ENCODE results near the gene PLCH2. TPM values are rescaled to one million over a fixed set of nuclear protein-coding genes. Genes with fewer than 3 reads are reported as not detected.

Gene PLCH2
- total RNA-seq, 1 donor from 2014 or later, result 2.9 TPM

DNA sequence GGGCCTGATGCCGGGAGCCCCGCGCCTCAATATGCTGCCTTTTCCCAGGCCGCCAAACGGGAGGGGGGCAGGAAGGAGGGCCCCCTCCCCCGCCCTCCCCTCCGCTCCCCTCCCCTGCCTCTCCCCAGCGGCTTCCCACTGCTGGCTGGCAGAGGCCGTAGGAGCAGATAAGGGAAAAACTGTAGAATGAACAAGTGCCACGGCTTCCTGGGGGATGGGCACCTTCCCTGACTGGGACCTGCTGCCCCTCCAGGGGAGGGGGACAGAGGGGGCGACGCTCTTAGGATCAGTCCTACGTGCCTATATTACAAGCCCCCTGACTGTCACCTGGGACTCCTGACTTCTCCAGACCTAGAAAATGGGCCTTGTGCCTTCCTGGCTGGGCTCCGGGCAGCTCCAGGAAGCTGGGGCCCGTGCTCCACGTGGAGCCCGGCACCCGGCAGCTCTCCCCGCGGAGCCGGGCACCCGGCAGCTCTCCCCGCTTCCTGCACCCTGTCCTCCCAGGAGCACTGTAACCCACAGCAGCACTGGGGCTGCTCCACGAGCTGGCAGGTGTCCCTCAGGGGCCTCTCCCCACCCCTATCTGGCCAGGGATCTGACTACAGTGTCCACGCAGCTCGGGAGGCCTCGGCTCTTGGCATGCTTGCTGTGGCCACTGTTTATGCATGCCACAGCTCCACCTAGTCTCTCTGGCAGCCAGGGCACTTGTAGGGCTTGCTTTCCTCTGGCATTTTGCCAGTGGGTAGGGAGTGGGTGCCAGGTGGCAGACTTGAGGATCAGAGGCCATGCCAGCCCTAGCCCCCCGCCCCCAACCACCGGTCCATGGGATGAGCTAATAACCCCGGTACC, 54.6 kb downstream of the PLCH2 start:
- DNase-seq (ENCODE audit: low spot score), result no peak
- Mint-ChIP-seq H3K4me3 (no peak overlapping the region), H3K36me3 (ENCODE audit: low read depth) (no peaks in the 10 kb centered on the region), H3K4me1 (ENCODE audit: low read depth) (peaks cover 7% of the 10 kb centered on the region), H3K9me3 (no peaks in the 10 kb centered on the region), H3K27ac (no peak overlapping the region), H3K27me3 (ENCODE audit: insufficient read depth) (peaks cover 28% of the 10 kb centered on the region)
- intact Hi-C loops (cut with micrococcal nuclease), result no loop called here

DNA sequence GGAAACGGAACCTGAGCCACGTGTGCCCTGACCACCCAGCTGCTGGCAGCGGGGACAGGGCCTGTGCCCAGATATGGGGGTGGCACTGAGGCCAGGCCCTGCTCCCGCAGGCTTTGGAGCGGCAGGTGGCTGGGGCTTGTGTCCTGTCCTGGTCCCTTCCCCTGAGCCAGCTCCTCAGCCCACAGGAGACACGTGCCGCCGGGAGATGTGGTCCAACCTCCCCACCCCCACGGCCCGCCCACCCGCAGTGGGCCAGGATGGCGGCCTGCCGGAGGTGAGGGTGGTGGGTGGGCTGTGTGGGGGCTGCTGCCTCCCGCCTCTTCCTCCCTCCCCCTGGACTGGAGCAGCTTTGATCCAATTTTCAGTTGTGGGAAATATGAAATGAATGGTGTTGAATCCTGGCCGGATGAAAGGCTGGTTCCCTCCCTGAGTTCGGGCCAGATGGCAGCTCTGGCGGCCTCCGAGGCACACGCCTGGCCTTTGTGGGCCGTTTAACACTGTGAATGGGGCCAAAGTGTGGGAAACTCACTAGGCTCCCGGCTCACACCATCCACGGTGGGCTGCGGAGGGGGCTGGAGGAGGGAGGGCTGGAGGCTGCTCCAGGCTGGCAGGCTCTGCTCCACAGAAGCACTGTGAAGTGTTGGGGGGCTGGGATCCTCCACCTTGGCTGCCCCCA, 56.5 kb downstream of the PLCH2 start:
- no peaks in the 10 kb centered on the region for H3K36me3 Mint-ChIP-seq (ENCODE audit: low read depth)
- H3K4me1 Mint-ChIP-seq (ENCODE audit: low read depth), result no peaks in the 10 kb centered on the region
- no peak for DNase-seq (ENCODE audit: low spot score)
- intact Hi-C loops (cut with micrococcal nuclease), result no loop called here
- no peak overlapping the region for H3K27ac Mint-ChIP-seq
- no peaks in the 10 kb centered on the region for H3K9me3 Mint-ChIP-seq
- peaks cover 24% of the 10 kb centered on the region for H3K27me3 Mint-ChIP-seq (ENCODE audit: insufficient read depth)
- no peak overlapping the region for H3K4me3 Mint-ChIP-seq

DNA sequence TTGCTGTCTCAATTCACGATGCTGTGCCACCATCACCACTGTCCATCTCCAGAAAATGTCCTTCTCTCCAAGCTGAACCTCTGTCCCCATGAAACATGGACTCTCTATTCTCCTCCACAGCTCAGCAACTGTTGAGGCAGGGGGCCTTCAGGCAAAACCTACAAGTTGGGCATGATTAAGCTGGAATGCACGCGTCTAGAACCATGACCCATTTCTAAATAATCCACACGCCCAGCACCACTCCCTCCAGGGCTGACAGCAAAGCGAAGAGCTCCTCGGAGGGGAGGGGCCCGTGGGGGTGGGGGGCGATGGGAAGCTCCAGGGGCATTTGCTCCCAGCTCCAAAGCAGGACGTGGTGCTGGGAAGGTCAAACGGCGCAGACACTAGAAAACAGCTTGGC, 57.3 kb downstream of the PLCH2 start:
- Mint-ChIP-seq H3K36me3 (ENCODE audit: low read depth) (no peaks in the 10 kb centered on the region), H3K4me3 (no peak overlapping the region), H3K4me1 (ENCODE audit: low read depth) (no peaks in the 10 kb centered on the region), H3K27me3 (ENCODE audit: insufficient read depth) (peaks cover 25% of the 10 kb centered on the region), H3K9me3 (no peaks in the 10 kb centered on the region), H3K27ac (no peak overlapping the region)
- intact Hi-C loops (cut with micrococcal nuclease), result no loop called here
- DNase-seq (ENCODE audit: low spot score), result no peak

DNA sequence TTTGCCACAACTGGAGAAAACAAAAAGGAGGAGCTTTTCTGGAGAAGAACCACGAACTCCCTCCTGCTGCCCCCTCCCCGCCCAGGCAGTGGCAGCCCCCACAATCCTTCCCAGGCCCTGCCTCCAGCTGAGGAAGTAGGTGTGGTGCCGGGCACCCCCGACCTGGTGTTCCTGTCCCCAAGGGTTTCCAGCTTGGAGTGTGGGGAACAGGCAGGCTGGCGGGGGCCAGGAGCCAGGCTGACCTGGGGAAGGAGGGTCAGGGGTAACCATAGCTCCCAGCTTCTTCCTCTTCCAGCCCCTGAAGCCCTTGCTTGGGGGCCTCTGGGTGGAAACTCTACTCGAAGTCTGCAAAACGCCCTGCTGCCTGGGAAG, 58.2 kb downstream of the PLCH2 start:
- H3K4me1 Mint-ChIP-seq (ENCODE audit: low read depth), result no peaks in the 10 kb centered on the region
- H3K4me3 Mint-ChIP-seq, result no peak overlapping the region
- intact Hi-C loops (cut with micrococcal nuclease), result no loop called here
- H3K9me3 Mint-ChIP-seq, result no peaks in the 10 kb centered on the region
- H3K27ac Mint-ChIP-seq, result no peak overlapping the region
- DNase-seq (ENCODE audit: low spot score), result no peak
- H3K36me3 Mint-ChIP-seq (ENCODE audit: low read depth), result no peaks in the 10 kb centered on the region
- H3K27me3 Mint-ChIP-seq (ENCODE audit: insufficient read depth), result peaks cover 22% of the 10 kb centered on the region

DNA sequence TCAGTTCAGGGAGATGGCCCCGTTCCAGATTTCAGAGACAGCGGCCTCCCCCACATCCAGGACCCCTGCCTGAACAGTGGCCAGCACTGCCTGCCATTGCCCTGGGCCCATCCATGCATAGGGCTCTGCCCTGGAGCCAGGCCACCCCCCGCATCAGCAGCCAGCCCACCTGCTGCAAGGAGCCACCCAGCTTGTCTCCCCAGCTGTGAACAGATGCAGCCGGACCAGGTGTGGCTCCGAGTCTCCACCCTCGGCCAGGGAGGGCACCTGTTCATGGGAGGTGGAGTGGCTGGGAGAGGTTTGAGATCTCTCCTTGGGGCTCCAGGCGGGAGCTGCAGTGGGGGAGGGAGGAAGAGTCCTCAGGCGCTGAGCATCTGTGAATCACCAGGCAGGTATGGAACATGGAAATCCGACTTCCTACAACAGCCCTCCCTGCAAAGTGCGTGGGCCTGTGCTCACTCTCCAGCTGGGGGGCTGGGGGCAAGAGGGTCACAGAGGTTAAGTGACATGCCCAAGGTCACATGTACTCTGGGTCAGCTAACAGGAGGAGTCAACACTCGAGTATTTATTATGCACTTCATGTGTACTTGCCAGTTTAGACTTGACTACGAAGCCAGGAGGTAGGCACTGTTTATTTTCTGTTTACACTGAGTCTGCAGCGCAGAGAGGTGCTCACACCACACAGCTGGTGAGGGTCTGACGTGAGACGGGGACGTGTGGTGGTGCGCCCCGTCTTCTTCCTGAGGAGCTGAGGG, 58.8 kb downstream of the PLCH2 start:
- H3K36me3 Mint-ChIP-seq (ENCODE audit: low read depth), result no peaks in the 10 kb centered on the region
- intact Hi-C loops (cut with micrococcal nuclease), result no loop called here
- DNase-seq (ENCODE audit: low spot score), result no peak
- no peak overlapping the region for H3K27ac Mint-ChIP-seq
- H3K27me3 Mint-ChIP-seq (ENCODE audit: insufficient read depth), result peaks cover 22% of the 10 kb centered on the region
- no peaks in the 10 kb centered on the region for H3K9me3 Mint-ChIP-seq
- no peak overlapping the region for H3K4me3 Mint-ChIP-seq
- H3K4me1 Mint-ChIP-seq (ENCODE audit: low read depth), result no peaks in the 10 kb centered on the region

DNA sequence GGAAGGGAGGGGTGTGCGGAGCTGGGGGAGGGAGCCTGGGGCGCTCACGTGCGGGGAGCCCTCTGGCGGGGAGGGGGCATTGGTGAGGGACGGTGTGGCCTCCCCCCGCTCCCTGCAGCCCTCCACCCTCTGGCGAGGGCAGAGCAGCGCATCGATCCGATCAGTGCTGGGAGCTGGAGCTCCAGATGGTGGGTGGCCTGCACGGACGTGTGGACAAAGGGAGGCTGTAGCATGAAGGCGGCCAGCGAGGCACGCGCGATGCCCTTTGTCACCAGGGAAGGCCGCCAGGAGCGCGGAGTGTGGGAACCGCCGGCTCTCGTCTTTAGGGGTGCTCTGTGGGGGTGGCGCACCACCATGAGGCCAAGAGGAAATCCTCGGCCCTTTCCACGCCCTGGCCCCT, 59.4 kb downstream of the PLCH2 start:
- H3K36me3 Mint-ChIP-seq (ENCODE audit: low read depth), result no peaks in the 10 kb centered on the region
- DNase-seq (ENCODE audit: low spot score), result no peak
- H3K9me3 Mint-ChIP-seq, result no peaks in the 10 kb centered on the region
- H3K27me3 Mint-ChIP-seq (ENCODE audit: insufficient read depth), result peaks cover 22% of the 10 kb centered on the region
- no peak overlapping the region for H3K27ac Mint-ChIP-seq
- no peaks in the 10 kb centered on the region for H3K4me1 Mint-ChIP-seq (ENCODE audit: low read depth)
- intact Hi-C loops (cut with micrococcal nuclease), result no loop called here
- H3K4me3 Mint-ChIP-seq, result no peak overlapping the region

DNA sequence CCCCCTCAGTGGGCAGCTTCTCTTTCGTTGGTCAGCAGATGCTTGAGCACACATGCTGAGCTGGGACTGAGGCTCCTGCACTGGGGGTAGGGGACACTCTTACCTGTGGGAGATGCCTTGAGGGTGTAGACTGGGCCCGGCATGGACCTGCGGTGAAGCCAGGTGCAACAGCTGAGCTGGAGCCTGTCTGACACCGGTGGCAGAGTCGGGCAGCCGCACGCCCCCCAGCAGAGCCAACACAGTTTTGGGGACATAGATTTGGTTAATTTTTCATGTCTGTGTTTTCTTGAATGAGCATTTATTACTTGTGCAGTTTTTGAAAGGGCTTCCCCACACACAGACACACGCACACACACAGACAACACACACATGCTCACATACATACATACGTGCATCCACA, 59.9 kb downstream of the PLCH2 start:
- Mint-ChIP-seq H3K9me3 (no peaks in the 10 kb centered on the region), H3K4me1 (ENCODE audit: low read depth) (no peaks in the 10 kb centered on the region), H3K4me3 (no peak overlapping the region)

DNA sequence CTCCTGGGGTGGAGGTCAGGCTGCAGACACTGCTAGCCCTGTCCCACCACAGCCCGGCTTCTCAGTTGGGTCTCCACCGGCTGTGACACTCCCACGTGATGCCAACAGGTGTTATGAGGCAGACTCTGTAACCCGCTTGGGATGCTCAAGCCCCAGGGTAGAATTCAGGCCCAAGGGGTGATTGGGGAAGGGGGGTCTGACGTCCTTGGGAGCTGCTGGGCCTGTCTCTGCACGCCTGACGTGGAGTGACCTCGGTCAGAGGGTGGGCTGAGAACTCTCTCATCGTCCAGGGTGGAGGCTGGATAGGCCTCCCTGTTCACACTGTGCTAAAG, 61.7 kb downstream of the PLCH2 start:
- H3K9me3 Mint-ChIP-seq, result no peaks in the 10 kb centered on the region
- H3K4me3 Mint-ChIP-seq, result no peak overlapping the region
- H3K4me1 Mint-ChIP-seq (ENCODE audit: low read depth), result no peaks in the 10 kb centered on the region

More for the DNA sequence above, 59.9 kb downstream of the PLCH2 start:
- Mint-ChIP-seq H3K27me3 (ENCODE audit: insufficient read depth) (peaks cover 20% of the 10 kb centered on the region), H3K36me3 (ENCODE audit: low read depth) (no peaks in the 10 kb centered on the region), H3K27ac (no peak overlapping the region)
- no peak for DNase-seq (ENCODE audit: low spot score)
- intact Hi-C loops (cut with micrococcal nuclease), result no loop called here

DNA sequence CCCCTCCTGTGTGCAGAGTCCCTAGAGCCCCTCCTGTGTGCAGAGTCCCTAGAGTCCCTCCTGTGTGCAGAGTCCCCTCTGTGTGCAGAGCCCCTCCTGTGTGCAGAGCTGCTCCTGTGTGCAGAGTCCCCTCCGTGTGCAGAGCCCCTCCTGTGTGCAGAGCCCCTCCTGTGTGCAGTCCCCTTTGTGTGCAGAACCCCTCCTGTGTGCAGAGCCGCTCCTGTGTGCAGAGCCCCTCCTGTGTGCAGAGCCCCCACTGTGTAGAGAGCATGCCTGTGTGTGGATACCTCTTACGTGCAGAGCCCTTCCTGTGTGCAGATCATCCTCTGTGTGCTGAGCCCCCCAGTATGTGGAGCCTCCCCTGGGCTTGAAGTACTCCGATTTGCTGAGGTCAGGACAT, 62.3 kb downstream of the PLCH2 start:
- no peak for DNase-seq (ENCODE audit: low spot score)
- Mint-ChIP-seq H3K27me3 (ENCODE audit: insufficient read depth) (peaks cover 20% of the 10 kb centered on the region), H3K9me3 (no peaks in the 10 kb centered on the region), H3K4me3 (no peak overlapping the region), H3K36me3 (ENCODE audit: low read depth) (no peaks in the 10 kb centered on the region), H3K27ac (no peak overlapping the region), H3K4me1 (ENCODE audit: low read depth) (no peaks in the 10 kb centered on the region)
- intact Hi-C loops (cut with micrococcal nuclease), result no loop called here

More for the DNA sequence above, 61.7 kb downstream of the PLCH2 start:
- DNase-seq (ENCODE audit: low spot score), result no peak
- H3K36me3 Mint-ChIP-seq (ENCODE audit: low read depth), result no peaks in the 10 kb centered on the region
- H3K27me3 Mint-ChIP-seq (ENCODE audit: insufficient read depth), result peaks cover 23% of the 10 kb centered on the region
- intact Hi-C loops (cut with micrococcal nuclease), result no loop called here
- no peak overlapping the region for H3K27ac Mint-ChIP-seq

DNA sequence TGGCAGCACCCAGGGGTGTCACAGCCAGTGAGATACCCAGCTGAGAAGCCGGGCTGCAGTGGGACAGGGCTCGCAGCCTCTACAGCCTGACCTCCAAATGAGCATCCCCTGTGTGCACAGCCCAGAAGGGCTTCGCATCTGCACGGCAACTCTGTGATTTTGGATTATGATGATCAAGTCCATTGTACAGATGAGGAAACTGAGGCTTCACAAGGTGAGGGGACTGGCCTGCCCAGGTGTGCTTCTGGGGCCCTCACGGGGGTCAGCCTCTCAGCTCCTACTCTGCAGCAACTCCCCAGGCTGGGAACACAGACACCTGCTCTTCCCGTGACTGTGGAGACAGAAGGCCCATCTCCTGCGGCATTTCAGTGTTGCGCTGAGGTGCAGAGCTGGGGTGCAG, 62.8 kb downstream of the PLCH2 start:
- Mint-ChIP-seq H3K9me3 (no peaks in the 10 kb centered on the region), H3K27ac (no peak overlapping the region), H3K4me1 (ENCODE audit: low read depth) (no peaks in the 10 kb centered on the region), H3K4me3 (no peak overlapping the region), H3K36me3 (ENCODE audit: low read depth) (no peaks in the 10 kb centered on the region), H3K27me3 (ENCODE audit: insufficient read depth) (peaks cover 18% of the 10 kb centered on the region)
- no peak for DNase-seq (ENCODE audit: low spot score)
- intact Hi-C loops (cut with micrococcal nuclease), result no loop called here

DNA sequence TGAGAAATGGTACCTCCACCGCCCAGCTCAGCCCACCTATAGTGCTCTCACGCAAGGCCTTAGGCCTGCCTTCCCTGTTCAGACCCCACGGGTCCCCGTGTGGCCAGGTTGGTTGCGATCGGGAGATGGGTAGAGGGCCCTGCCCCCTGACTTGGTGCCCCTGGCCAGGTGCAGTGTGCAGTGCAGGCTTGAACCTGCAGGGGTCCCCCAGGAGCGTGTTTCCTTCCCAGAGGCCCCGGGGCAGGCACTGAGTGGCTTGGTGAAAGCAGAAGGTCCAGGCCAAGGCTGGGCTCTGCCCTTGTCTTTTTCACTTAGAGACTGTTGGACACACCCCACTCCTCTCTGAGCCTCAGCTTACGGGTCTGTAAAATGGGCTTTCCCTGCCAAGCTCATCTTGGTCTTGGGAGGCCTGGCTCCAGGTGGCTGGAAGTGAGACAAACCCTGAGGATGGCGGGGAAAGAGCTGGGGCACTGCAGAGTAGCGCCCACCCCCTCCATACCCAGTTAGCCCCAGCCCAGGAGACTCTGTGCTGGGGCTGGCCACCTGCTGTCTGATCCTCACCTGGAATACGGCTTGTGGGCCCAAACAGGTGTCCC, 63.3 kb downstream of the PLCH2 start:
- Mint-ChIP-seq H3K4me3 (no peak overlapping the region), H3K27ac (no peak overlapping the region), H3K36me3 (ENCODE audit: low read depth) (no peaks in the 10 kb centered on the region), H3K4me1 (ENCODE audit: low read depth) (no peaks in the 10 kb centered on the region), H3K9me3 (no peaks in the 10 kb centered on the region), H3K27me3 (ENCODE audit: insufficient read depth) (peaks cover 15% of the 10 kb centered on the region)
- DNase-seq (ENCODE audit: low spot score), result no peak
- intact Hi-C loops (cut with micrococcal nuclease), result no loop called here

DNA sequence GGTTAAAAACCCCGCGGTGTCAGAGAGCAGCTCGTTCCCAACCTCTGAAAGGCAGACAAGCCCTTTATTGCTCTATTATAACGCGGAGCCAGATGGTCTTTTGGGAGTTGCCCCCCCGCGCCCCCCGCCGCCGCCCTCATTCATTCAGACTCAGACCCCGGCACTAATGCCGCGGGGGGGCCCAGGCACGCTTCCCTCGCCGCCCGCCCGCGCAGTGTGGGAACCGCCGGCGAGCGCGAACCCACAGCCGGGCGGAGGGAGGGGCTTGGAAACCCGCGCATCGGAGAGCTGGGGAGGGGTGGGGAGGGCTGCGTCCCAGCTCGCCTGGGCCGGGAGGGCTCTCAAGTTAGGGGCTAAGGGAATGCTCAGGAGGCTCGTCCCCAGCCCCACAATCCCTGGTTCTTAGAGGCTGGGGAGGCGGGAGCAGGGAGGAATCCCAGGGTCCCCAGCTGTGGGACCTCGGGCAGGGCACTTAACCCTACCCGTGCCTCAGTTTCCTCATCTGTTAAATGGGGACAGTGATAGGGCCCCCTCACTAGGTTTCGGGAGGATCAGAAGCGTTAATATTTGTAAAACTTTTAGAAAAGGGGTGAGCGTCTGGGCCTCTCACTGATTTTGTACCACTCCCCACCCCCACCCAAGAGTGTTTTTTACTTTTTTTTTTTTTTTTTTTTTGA, 64.9 kb downstream of the PLCH2 start:
- peaks cover 18% of the 10 kb centered on the region for H3K27me3 Mint-ChIP-seq (ENCODE audit: insufficient read depth)
- no peak overlapping the region for H3K4me3 Mint-ChIP-seq
- no peak overlapping the region for H3K27ac Mint-ChIP-seq
- intact Hi-C loops (cut with micrococcal nuclease), result loop anchor here (10.0 kb wide), 1 partner anchor 1364 kb away; the partner anchor contains the start of gene C1orf174
- no peaks in the 10 kb centered on the region for H3K4me1 Mint-ChIP-seq (ENCODE audit: low read depth)
- no peaks in the 10 kb centered on the region for H3K36me3 Mint-ChIP-seq (ENCODE audit: low read depth)
- DNase-seq (ENCODE audit: low spot score), result no peak
- H3K9me3 Mint-ChIP-seq, result no peaks in the 10 kb centered on the region

All from activated T-helper 1 cell treated with anti-CD3 and anti-CD28 coated beads, Interleukin-12 subunit alpha, Interleukin-12 subunit beta, Interleukin-2, Interleukin-4 antibody, amounts not matched to agents 30 ng/mL and 10 ng/mL and 1 ng/mL, durations not matched to agents 14 hours and 24 hours and 36 hours (primary cell).